HepG2 (cell line): Measurements from ENCODE around the gene FOXJ2. TPM values are rescaled to one million over a fixed set of nuclear protein-coding genes. Genes with fewer than 3 reads are reported as not detected.

Experiments
- ATAC-seq: fragments of 200-7000 bp; cut with Tn5 transposase; 3 replicates; pipeline ENCODE4 v1.9.1; 2020; ENCODE audit warnings: mild to moderate bottlenecking, moderate library complexity
- BruUV-seq: library from RNA; stranded (reverse); fragments of 400-500 nt; replicated peaks from 2 replicates; lab custom pipeline; 2021; lab: Mats Ljungman, UMichigan
- CTCF ChIA-PET: fragments of 300-600 bp; formaldehyde crosslinking; extraction: SDS; loops from one replicate; lab custom pipeline; 2021; ENCODE audit warnings: low total read pairs, inconsistent platforms, low intra/inter-chr PET ratio; lab: Yijun Ruan, JAX
- POLR2A ChIA-PET: fragments of 350-600 bp; sonication (Branson Sonifier 250); formaldehyde crosslinking; loops from one replicate; lab custom pipeline; 2020; ENCODE audit warnings: antibody characterized with exemption, inconsistent platforms; lab: Yijun Ruan, JAX
- DNase-seq: peaks from one replicate; pipeline ENCODE4 v3.0.0-alpha.2; 2015; ENCODE audit warnings: low spot score
- FAIRE-seq: peaks from 3 replicates; lab custom pipeline; 2011; peaks lifted over from hg19 to GRCh38; lab: Jason Lieb, UNC
- H2AFZ ChIP-seq: one replicate; pipeline ENCODE4 v1.6.1; 2011; ENCODE audit warnings: low read length, inconsistent platforms
- H3K27ac ChIP-seq: fragments of 300-600 bp; 3 replicates; pipeline ENCODE4 v1.8.0; 2011; ENCODE audit warnings: mixed run types, mild to moderate bottlenecking, mixed read lengths, low read length, inconsistent platforms; ENCODE audit not compliant: insufficient read depth; ENCODE audit errors: extremely low read length
- H3K27me3 ChIP-seq, 2 experiments: fragments of 200-600 bp in 1 of 2; 2 replicates in 1 of 2; 3 replicates in 1 of 2; pipeline versions ENCODE4 v1.6.0 to v1.8.0; 2011; ENCODE audit warnings: low read length in 2 of 2, mild to moderate bottlenecking in 2 of 2, moderate library complexity in 2 of 2, inconsistent platforms in 1 of 2; ENCODE audit not compliant: insufficient read depth in 2 of 2, control insufficient read depth in 1 of 2
- H3K36me3 ChIP-seq, 2 experiments: fragments of 200-600 bp in 1 of 2; replicated peaks in 1 of 2; 2 replicates in 1 of 2; 3 replicates in 1 of 2; pipeline versions ENCODE4 v1.5.1 to v1.8.0; 2011; ENCODE audit warnings: low read length in 2 of 2, inconsistent platforms in 1 of 2; ENCODE audit not compliant: insufficient read depth in 2 of 2, control insufficient read depth in 1 of 2
- H3K4me1 ChIP-seq: 2 replicates; pipeline ENCODE4 v1.5.1; 2012; ENCODE audit warnings: low read length, inconsistent platforms; ENCODE audit not compliant: insufficient read depth
- H3K4me2 ChIP-seq: 2 replicates; pipeline ENCODE4 v1.6.0; 2011; ENCODE audit warnings: low read depth, low read length, inconsistent platforms
- H3K4me3 ChIP-seq, 3 experiments: fragments of 200-600 bp in 1 of 3; sonication (generic), shearing (Covaris generic) in 1 of 3; replicated peaks in 1 of 3; 2 replicates each; pipeline ENCODE4 v1.5.1; 2011 to 2016; ENCODE audit warnings: low read length in 3 of 3, inconsistent platforms in 2 of 3, low read depth in 2 of 3, mild to moderate bottlenecking in 2 of 3, control low read depth in 1 of 3, mixed read lengths in 1 of 3; ENCODE audit not compliant: insufficient read depth in 1 of 3
- H3K79me2 ChIP-seq: one replicate; pipeline ENCODE4 v1.6.1; 2011; ENCODE audit warnings: low read length, inconsistent platforms; ENCODE audit not compliant: insufficient read depth
- H3K9ac ChIP-seq: 2 replicates; pipeline ENCODE4 v1.6.0; 2011; ENCODE audit warnings: mild to moderate bottlenecking, low read depth, low read length, inconsistent platforms; ENCODE audit not compliant: insufficient read depth
- H3K9me3 ChIP-seq: 2 replicates; pipeline ENCODE4 v1.5.1; 2012; ENCODE audit warnings: mild to moderate bottlenecking, low read length
- H4K20me1 ChIP-seq: 2 replicates; pipeline ENCODE4 v1.6.0; 2011; ENCODE audit warnings: inconsistent platforms, mild to moderate bottlenecking, low read length, moderate library complexity; ENCODE audit not compliant: insufficient read depth
- HNRNPK ChIP-seq: fragments of 200-400 bp; formaldehyde crosslinking; IDR thresholded peaks from 2 replicates; pipeline ENCODE4 v1.6.1; 2018; ENCODE audit warnings: low read length, low read depth, moderate library complexity, mild to moderate bottlenecking; ENCODE audit not compliant: poor library complexity, severe bottlenecking
- ISL2 ChIP-seq: sonication (generic); formaldehyde crosslinking; IDR thresholded peaks from 2 replicates; pipeline ENCODE4 v1.5.0; 2020; ENCODE audit warnings: missing genetic modification reagents
- PCBP1 ChIP-seq: fragments of 200-400 bp; formaldehyde crosslinking; IDR thresholded peaks from 2 replicates; pipeline ENCODE4 v1.6.1; 2017; ENCODE audit warnings: mild to moderate bottlenecking, low read depth, low read length, borderline replicate concordance
- ZBTB10 ChIP-seq: sonication (generic); formaldehyde crosslinking; IDR thresholded peaks from 2 replicates; pipeline ENCODE4 v1.4.0; 2020; ENCODE audit warnings: missing genetic modification reagents, borderline replicate concordance
- ZFP91 ChIP-seq: sonication (generic); formaldehyde crosslinking; IDR thresholded peaks from 2 replicates; pipeline ENCODE4 v1.9.0; 2022; ENCODE audit warnings: missing genetic modification reagents, mild to moderate bottlenecking, borderline replicate concordance
- whole genome bisulfite sequencing: methylation state at CpG from one replicate; pipeline ENCODE4 v1.1.6; 2017; ENCODE audit warnings: low lambda C conversion rate; 5-methylcytosine and 5-hydroxymethylcytosine counted together
- in situ Hi-C: cut with HindIII; loops from 2 replicates; pipeline ENCODE4 v1.10.0; 2017; ENCODE audit warnings: low pct_unique_long_range_greater_than_20kb; ENCODE audit not compliant: extremely low pct_ligation_motif_present
- intact Hi-C: fragments of 100-400 bp; cut with micrococcal nuclease; formaldehyde crosslinking; loops from one replicate; pipeline ENCODE4 v1.10.0; 2022; ENCODE audit not compliant: unreplicated experiment
- polyA plus RNA-seq, 8 experiments: library from polyadenylated mRNA; depleted of rRNA in 3 of 8; stranded (reverse) in 7 of 8; unstranded in 1 of 8; fragments of >200 nt; fragmentation: Illumina TruSeq in 4 of 8; extraction: Trizol in 4 of 8; gene quantifications; 2 replicates each; pipeline versions ENCODE4 v1.2.1 to v1.2.3, GENCODE V29; 2011 to 2016; ENCODE audit warnings: low read depth in 4 of 8, missing spikeins in 1 of 8, mixed read lengths in 1 of 8; ENCODE audit not compliant: insufficient read depth in 1 of 8
- total RNA-seq, 5 experiments: library from RNA; depleted of rRNA; stranded (reverse); fragments of >200 nt; fragmentation: Illumina TruSeq; extraction: Trizol; gene quantifications; 2 replicates each; pipeline ENCODE4 v1.2.3, GENCODE V29; 2016; ENCODE audit warnings: low read depth in 1 of 5

Gene FOXJ2
- total and polyA plus RNA-seq, 2 of the 13 experiments (the other 11 are each of a cell fraction or from before 2014, with no cell fraction given) = 2.2 to 2.9 TPM

GRCh38 chr12:8048906-8049305 is 16.4 kb downstream of the FOXJ2 start:
- ATAC-seq = no peak
- H3K9ac ChIP-seq = no peak overlapping the region
- H4K20me1 ChIP-seq = no peaks in the 10 kb centered on the region
- no peaks in the 10 kb centered on the region for H3K4me1 ChIP-seq
- ChIA-PET CTCF (no interaction called here), POLR2A (no interaction called here)
- H3K4me3 ChIP-seq = no peak overlapping the region
- no peak for DNase-seq
- H3K9me3 ChIP-seq = no peaks in the 10 kb centered on the region
- no peaks in the 10 kb centered on the region for H3K79me2 ChIP-seq
- intact Hi-C loops (no loop called here), in situ Hi-C loops (no loop called here)
- 94% methylated on average over 4 of the region's 4 CpGs for WGBS
- no peaks in the 10 kb centered on the region for H3K27me3 ChIP-seq
- no peak for TF ChIP-seq ZBTB10
- H3K36me3 ChIP-seq = peaks cover 20 to 55% of the 10 kb centered on the region in 2 experiments
- H3K27ac ChIP-seq = no peak overlapping the region
- no peak overlapping the region for H2AFZ ChIP-seq
- H3K4me2 ChIP-seq = no peak overlapping the region
- BruUV-seq = no TSS peak
- no peak for FAIRE-seq

DNA sequence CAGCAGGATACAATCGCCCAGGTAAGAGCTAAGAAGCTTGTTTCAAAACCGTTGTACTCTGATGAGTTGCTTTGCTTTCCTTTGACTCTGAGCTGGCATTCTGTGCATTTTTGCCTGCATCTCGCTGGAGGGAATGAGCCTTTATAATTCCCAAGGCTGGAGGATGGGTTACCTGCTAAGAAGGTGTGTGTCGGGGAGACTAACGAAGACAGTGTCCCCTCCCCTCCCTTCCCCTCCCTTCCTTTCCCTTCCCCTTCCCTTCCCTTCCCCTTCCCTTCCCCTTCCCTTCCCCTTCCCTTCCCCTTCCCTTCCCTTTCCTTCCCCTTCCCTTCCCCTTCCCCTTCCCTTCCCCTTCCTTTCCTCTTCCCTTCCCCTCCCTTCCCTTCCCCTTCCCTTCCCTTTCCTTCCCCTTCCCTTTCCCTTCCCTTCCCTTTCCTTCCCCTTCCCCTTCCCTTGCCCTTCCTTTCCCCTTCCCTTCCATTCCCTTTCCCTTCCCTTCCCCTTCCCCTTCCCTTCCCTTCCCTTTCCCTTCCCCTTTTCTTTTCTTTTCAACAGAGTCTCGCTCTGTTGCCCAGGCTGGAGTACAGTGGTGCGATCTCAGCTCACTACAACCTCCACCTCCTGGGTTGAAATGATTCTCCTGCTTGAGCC is 18.2 kb downstream of the FOXJ2 start:
- in situ Hi-C loops = no loop called here
- 94% methylated on average over 7 of the region's 7 CpGs for WGBS

More for the DNA sequence above, 18.2 kb downstream of the FOXJ2 start:
- Histone ChIP-seq H4K20me1 (no peaks in the 10 kb centered on the region), H3K4me1 (no peaks in the 10 kb centered on the region), H3K27me3 (no peaks in the 10 kb centered on the region), H2AFZ (no peak overlapping the region), H3K4me3 (no peak overlapping the region), H3K27ac (no peak overlapping the region), H3K36me3 (peaks cover 22 to 51% of the 10 kb centered on the region in 2 experiments), H3K4me2 (no peak overlapping the region), H3K79me2 (no peaks in the 10 kb centered on the region), H3K9ac (no peak overlapping the region), H3K9me3 (no peaks in the 10 kb centered on the region)
- no peak for ATAC-seq
- CTCF ChIA-PET = no interaction called here
- no peak for FAIRE-seq
- no peak for DNase-seq
- TF ChIP-seq ISL2 (no peak), PCBP1 (peak; percentile 93; the same call in 1 of the 2 replicates), HNRNPK (peak; percentile 97), ZFP91 (CRISPR knock-in tag) (no peak)
- intact Hi-C loops = no loop called here
- POLR2A ChIA-PET = no interaction called here
- no TSS peak for BruUV-seq
